GM18951 (cell line): ENCODE results near the gene CERS4.
"Not testable (repeated sequence)": the region's sequence is repeated elsewhere in the genome, so short reads cannot be mapped to it uniquely, and the experiment has no call there.

Experiments used
- POLR2A ChIP-seq: IDR thresholded peaks from 4 replicates; pipeline ENCODE4 v1.6.1; 2011; ENCODE audit warnings: mild to moderate bottlenecking; ENCODE audit not compliant: insufficient read length, insufficient read depth; ENCODE audit errors: extremely low read depth
- in situ Hi-C: fragments of 300-500 bp; cut with MboI; formaldehyde crosslinking; loops from one replicate; pipeline ENCODE4 v1.12.0; 2022; ENCODE audit warnings: low sequenced_read_pairs, mixed read lengths, inconsistent platforms; ENCODE audit not compliant: unreplicated experiment

Gene CERS4

GRCh38 chr19:8220481-8220880 is 11.3 kb downstream of the CERS4 start:
- in situ Hi-C loops = no loop called here
- no peak for TF ChIP-seq POLR2A

GRCh38 chr19:8221161-8221560 is 12.0 kb downstream of the CERS4 start:
- no peak for TF ChIP-seq POLR2A
- in situ Hi-C loops = no loop called here

- in situ Hi-C loops = not testable (repeated sequence)
Measured at GRCh38 chr19:8223442-8223841, 14.3 kb downstream of the CERS4 start.

DNA sequence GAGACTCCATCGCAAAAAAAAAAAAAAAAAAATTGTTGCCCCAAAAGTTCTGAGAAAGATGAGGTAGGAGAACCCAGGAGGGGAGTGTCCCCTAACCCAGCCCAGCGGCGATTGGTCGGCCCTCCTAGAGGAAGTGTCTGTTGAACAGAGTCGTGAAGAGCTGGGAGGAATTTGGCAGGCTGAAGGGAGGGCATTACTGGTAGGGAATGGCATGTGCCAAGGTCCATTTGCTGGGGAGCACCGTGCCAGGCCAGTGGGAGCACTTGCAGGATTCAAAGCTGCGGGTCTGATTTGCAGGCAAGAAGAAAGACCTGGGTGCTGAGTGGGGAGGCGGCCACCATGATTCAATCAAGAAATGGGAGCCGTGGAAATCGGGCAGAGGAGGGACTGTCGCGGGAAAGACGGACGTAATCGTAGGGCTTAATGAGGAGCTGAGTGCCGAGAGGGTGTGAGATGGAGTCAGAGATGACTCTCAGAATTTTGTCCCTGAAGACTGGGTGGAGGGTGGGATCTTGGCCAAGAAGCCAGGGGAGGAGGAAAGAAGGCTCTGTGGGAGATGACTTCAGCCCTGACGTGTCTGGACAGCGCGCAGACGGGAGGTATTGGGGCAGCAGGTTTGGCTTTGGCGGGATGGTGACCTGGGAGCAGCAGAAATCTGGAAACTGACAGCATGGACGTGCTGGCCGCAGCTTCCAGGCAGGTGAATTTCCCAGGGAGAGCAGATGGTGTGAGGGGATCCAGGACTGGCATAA is 15.4 kb downstream of the CERS4 start:
- TF ChIP-seq POLR2A = no peak
- in situ Hi-C loops = no loop called here

- TF ChIP-seq POLR2A = no peak
- in situ Hi-C loops = no loop called here
Measured at GRCh38 chr19:8231073-8231604, 22.0 kb downstream of the CERS4 start.

DNA sequence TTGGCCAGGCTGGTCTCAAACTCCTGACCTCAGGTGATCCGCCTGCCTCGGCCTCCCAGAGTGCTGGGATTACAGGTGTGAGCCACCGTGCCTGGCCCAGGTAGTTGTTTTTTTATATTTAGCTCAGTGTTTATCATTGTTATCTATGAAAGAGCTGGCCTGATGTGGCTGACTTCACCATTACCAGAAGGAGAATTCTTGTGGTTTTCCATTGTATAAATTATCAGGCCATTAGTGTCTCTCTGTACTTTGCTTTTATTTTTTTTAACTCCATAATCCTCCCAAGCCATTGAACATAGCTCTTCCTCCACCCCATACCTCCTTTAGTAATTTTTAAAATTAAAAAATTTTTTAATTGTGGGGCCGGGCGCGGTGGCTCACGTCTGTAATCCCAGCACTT is 24.2 kb downstream of the CERS4 start:
- no peak for TF ChIP-seq POLR2A
- in situ Hi-C loops = no loop called here

- TF ChIP-seq POLR2A = no peak
- in situ Hi-C loops = no loop called here
Measured at GRCh38 chr19:8237026-8237425, 27.9 kb downstream of the CERS4 start.

- in situ Hi-C loops = no loop called here
- no peak for TF ChIP-seq POLR2A
Measured at GRCh38 chr19:8238251-8238650, 29.1 kb downstream of the CERS4 start.

DNA sequence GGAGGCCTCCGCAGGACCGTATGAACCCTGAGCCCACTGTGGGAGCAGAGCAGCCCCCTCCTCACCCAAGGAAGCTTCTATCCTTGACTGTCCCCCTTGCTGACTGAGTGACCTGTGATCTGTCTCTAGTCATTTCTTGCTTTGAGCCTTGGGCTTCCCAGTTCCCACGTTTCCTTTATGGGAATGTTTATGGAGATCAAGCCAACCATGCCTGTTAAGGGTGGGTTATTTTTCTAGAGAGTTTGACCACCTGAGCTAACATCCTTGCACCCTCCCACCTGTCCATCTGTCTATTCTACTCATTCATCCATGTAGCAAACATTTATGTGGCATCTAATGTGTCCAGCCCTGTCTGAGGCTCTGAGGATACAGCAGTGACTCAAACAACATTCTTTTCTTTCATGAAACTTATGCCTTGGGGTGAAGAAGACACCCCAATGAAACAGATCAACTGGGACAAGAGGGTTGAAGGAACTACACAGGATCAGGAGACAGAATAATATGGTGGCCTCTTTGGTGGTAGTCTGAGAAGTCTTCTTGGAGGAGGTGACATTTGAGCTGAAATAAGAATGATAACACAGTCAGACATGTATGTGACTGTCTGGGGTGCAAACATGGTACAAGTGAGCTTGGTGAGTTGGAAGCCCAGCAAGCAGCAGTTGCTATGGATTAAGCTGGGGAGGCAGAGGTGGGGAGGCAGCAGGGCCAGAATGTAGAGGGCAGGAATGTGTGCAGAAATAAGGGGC is 30.5 kb downstream of the CERS4 start:
- no peak for TF ChIP-seq POLR2A
- in situ Hi-C loops = no loop called here

GRCh38 chr19:8240274-8241229 is 31.4 kb downstream of the CERS4 start:
- in situ Hi-C loops = no loop called here

GRCh38 chr19:8241646-8242045 is 32.5 kb downstream of the CERS4 start:
- TF ChIP-seq POLR2A = no peak
- in situ Hi-C loops = no loop called here

More at GRCh38 chr19:8240274-8241229, 31.4 kb downstream of the CERS4 start:
- TF ChIP-seq POLR2A = no peak

DNA sequence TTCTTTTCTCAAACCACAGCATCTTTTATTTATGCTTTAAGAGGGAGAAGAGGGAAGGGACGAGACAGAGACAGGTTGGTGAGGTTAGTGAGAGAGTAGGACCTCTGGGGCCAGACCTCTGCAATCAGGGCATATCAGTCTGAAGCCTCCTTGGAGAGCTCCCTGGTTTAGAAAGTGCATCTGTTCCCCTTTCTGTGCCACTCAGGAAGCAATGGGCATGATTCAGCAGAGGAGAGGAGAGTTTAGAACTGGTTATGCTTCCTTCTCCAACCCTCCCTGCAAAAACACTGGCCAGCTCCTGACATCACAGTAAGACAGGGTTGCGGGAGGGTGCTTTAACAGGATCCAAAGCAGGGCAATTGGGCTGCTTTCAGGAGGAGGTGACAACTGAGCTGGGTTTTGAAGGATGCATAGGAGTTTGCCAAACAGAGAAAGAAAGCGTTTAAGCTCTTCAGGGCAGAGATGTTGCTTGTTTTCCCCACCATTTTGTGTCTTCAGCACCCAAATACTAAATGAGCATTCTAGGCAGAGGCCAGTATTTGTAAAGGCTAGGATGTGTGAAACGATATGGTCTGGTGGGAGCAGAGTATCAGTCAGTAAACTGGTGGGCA is 33.1 kb downstream of the CERS4 start:
- no peak for TF ChIP-seq POLR2A
- in situ Hi-C loops = no loop called here

GRCh38 chr19:8243146-8243545 is 34.0 kb downstream of the CERS4 start:
- in situ Hi-C loops = no loop called here
- no peak for TF ChIP-seq POLR2A

DNA sequence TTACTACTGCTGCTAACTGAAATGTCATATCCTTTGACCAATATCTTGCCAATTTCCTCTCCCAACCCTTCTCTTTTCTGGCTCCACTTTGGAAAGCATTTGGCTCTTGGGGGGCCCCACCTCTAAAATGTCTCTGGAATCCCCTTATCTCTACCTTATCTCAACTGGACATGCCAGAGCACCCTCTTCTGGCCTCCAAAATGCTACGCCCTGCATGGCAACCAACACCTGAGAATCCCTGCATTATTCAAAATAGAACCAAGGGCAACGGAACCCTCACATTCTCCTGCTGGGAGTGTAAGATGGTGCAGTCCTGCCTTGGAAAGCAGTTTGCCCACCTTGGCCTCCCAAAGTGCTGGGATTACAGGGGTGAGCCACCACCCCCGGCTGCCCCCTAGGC is 35.3 kb downstream of the CERS4 start:
- TF ChIP-seq POLR2A = no peak

More for the DNA sequence above, 35.3 kb downstream of the CERS4 start:
- in situ Hi-C loops = no loop called here
